ENCODE measurements around the gene CEMP1.

Gene CEMP1

DNA sequence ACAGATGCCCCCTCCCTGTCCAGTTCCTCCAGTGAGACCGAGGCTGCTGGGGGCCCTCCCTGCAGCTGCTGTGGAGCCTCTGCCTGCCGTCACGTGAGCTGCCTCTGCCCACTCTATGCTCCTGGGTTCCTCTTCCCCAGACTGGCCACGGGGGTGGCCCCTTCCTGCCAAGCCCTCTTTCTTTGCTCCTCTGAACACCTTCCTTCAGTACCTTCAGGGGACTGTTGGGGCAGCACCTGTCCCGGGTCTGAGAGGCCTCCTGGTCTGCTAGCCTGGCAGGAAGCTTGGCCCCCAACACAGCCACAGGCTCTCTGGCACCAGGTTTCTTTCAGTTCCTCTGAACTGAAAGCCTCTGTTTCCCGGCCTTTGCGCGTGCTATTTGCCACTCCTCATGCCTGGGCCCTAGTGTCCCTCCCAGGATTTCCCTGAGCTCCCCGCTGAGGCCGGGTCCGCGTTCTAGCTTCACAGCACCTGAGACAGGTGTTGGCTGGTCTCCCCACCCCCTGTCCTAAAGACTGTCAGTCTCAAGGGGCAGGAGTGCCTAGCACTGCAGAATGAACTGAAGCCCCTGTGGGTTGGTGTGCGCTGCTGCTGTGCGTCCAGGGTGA is 24.1 kb downstream of the CEMP1 start:
- no peak for DNase-seq (ENCODE audit: insufficient read length, low spot score)
- FAIRE-seq, result no peak

DNA sequence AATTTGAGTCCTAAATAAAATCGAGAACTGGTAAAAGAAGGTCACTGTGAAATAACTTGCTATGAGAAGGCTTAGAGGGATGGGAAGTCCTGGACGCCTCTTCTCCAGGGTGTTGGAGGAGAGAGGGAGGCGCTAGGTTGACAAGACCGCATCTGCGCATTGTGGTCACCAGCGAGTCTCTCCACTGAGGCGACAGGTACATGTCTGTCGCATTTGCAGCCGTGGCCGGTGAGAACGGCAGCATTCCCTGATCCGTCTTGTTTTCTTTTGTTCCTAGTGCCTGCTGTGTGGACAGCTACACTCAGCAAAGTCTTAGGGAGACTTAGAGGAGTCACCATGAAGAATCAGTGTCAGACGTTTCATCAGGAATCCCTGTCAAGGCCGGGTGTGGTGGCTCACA is 25.5 kb downstream of the CEMP1 start:
- DNase-seq (ENCODE audit: insufficient read length, low spot score) (no peak), FAIRE-seq (no peak)

DNA sequence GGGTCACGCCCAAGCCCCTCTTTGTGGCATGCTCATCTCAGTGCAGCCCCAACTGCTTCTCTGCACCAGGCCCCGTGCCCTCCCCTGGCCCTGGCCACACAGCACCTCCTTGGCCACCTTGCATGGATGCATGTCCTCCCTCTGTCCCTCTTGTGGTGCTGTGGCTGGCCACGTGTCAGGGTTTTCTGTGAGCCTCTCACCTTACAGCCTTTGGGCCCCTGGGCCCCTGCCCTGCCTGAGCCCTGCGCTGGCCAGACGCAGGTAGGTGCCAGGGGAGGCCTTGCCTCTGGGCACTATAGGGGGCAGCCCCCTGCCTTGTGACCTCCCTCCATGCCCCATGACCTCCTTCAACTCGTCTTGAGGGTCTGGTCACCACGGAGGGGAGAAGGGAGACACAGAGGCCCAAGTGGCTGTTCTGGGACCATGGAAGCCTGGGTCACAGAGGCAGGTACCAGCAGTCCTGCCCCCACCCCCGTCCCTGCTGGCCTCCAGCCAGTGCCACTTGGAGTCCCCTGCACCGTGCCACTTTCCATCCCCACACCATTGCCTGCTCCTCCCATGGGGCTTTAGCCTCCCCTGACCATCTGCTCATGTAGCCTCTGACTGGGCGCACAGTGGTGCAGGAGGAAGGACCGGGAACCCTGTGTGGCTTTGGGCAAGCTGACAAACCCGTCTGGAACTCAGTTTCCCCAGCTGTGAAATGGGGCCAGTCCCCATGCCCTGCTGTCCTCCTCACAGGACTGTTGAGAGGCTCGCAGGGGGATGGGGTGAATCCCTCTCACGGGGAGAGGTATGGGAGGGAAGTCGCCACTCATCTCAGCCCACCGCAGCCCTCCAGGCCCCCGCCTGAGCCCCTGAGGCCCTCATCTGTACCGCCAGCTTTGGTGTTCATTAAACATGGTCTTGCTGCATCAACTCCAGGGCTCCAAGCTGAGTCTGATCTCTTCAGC is 29.0 kb downstream of the CEMP1 start:
- FAIRE-seq (no peak), DNase-seq (ENCODE audit: insufficient read length, low spot score) (no peak)

DNA sequence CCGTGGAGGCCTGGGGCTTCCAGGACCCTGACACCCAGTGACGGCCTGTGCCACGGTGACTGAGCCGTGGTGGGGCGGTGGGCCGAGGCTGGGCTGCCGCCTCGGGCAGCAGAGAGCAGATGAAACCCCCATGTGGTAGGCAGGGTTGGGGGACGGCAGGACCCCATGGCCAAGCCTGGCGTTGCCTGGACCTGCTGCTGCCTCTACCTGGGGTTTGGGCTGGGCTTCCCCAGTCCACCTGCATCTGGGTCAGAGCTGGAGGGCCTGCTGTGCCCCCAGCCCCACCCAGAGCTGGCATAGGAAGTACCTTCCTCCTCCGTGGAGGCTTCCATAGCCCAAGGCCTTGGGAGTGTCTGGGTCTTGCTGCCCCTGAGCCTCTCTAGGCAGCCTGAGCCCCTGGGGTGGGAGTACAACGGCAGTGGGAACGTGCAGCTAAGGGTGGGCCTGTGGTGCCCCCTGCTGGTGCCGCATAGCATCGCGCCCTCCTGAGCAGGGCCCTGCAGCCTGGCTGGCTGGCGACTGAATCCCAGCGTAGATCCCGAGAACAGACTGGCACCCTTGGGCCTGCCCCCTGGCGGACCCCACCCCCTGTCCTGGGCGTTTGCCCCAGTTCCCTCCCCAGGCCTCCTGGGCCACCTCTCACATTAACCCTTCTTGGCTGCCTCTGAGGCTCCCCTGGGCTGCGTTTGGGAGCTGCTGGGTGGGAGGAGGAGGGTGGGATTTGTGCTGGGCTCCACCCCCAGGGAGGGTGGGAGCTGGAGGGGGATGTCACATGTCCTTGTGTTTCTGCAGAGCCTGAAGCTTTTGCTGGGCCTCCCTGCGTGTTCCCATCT is 30.1 kb downstream of the CEMP1 start:
- peak; percentile 82 for FAIRE-seq
- DNase-seq (ENCODE audit: insufficient read length, low spot score), result peak; percentile 86

DNA sequence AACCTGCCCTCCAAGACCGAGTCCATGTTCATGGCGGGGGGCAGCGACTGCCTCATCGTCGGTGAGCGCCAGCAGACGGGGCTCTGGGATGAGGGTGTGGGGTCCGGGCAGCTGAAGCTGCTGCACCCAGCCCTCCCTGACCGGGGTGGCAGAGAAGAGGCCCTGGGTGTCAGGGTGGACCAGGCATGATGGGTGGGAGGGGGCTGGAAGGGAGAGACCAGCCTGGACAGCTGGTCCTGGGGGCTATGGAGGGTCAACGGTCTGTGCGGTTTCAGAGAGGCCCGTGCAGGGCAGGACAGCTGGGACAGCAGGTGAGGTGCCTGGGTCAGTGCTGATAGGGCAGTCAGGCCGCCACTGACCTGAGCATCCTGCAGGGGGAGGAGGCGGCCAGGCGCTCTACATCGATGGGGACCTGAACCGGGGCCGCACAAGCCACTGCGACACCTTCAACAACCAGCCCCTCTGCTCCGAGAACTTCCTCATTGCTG is 30.7 kb downstream of the CEMP1 start:
- DNase-seq (ENCODE audit: insufficient read length, low spot score) (no peak), FAIRE-seq (no peak)

DNA sequence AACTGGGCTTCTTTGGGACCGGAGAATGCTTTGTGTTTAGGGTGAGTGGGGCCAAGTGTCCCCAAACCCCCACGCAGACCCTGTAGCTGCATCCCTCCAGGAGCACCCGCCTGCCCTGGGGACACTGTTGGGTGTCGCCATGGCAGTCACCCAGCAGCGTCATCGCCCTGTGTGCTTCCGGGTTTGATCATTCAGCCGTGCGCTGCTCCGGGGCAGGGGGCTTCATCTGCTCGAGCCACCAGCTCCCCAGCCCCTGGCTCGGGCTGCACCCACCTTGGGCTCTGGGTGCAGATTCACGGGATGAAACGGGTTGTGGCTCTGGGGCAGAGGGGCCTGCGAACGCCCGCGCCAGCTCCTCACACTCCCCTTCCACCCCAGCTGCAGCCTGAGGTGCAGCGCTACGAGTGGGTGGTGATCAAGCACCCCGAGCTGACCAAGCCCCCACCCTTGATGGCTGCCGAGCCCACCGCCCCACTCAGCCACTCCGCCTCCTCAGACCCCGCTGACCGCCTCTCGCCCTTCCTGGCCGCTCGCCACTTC is 31.2 kb downstream of the CEMP1 start:
- DNase-seq (ENCODE audit: insufficient read length, low spot score), result no peak
- FAIRE-seq, result no peak

DNA sequence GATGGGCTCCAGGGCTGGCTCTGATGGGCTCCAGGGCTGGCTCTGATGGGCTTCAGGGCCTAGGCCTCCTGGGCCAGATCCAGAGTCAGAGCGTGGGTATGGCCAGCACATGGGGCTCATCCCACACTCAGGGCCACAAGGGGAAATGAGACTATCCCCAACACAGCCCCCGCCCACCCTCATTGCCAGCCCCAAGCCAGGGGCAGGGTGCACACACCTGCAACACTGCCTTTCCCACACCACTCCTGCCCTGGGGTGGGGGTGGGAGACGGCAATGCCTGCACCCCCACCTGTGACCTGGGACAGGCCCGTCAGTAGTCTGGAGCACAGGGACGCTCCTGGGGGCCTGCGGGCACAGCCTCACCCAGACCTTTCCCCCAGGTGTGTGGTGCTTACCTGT is 31.8 kb downstream of the CEMP1 start:
- no peak for FAIRE-seq
- DNase-seq (ENCODE audit: insufficient read length, low spot score), result no peak

DNA sequence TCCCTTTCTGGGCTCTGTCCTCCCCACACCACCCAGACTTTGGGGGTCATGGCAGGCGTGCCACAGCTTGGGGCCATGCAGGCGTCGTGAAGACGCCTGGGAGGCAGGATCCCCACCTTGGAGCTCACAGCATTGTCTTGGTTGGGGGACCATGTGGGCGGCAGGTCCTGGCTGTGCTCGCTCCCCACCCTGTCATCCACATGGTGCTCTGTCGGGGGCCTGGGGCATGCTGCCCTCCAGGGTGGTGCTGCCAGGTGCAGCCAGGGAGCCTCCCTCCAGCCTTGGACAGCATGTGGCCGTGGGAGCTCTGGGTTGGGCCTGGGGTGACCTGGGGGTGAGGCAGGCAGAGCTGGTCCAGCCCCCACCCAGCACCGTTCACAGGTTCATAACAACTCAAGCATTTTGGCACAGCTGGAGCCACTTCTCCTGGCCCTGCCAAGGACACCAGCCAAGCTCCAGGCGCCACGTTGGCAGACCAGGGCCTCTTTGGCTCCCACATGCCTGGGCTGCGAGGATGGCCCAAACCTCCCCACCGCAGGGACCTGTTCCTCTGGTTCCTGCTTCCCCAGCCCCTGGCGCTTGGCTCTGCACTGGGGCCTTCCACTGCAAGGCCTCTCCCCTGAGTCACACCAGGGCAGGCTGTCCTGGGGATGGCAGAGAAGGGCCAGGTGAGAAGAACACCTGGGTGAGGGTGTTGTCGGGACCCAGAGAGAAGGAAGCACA is 32.5 kb downstream of the CEMP1 start:
- no peak for FAIRE-seq
- no peak for DNase-seq (ENCODE audit: insufficient read length, low spot score)

DNA sequence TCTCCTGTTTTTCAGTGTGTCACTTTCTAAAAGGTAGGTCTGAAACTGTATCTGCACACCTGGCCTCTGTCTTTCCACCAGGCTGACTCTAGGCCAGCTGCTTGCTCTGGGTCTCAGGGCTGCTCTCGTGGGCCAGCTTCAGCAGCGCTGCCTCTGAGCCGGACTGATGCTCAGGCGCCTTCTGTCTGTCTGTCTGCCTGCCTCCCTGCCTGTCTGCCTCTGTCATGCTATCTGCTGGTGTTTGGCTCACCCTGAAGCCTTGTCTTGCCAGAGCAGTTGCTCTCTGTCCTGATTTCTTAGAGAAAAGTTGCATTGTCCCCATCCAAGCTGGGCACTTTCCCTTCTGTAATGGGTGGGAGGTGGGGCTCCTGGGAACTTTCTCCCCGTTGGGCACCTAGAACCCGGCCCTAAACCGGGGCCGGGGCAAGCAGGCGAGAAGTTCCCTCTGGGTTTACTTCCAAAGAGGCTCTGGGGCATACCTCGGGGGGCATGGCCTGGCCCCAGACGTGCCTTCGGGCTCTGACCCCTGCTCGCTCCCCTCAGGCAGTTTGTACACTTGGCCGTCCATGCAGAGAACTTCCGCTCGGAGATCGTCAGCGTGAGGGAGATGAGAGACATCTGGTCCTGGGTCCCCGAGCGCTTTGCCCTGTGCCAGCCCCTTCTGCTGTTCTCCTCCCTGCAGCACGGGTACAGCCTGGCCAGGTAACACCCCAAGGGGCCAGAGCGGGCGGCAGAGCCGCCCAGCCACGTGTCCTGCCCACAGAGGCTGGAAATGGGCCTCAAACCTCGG is 33.3 kb downstream of the CEMP1 start:
- DNase-seq (ENCODE audit: insufficient read length, low spot score) (no peak), FAIRE-seq (no peak)

DNA sequence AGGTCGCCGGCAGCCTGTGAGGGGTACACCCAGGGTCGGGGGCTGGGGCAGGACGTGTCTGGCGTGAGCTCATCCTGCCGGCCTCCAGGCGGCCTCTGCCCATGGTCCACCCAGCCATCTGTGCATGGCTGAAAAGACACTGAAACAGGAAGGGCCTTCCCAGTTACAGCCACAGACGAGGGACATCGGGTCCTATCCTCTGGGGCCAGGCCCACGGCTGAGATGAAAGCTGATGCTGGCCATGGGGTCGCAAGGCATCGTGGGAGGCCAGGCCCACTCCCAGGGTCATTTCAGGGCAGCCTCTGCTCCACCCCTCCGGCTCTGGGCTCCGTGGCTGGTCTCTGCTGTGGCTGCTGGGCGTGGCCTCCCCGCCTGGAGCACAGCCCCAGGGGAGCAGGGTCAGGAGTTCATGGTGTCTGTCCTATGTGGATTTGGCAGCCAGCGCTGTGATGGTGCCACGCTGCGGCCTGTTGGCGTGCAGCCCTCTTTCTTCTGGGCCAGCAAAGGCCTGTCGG is 34.0 kb downstream of the CEMP1 start:
- FAIRE-seq (no peak), DNase-seq (ENCODE audit: insufficient read length, low spot score) (no peak)

DNA sequence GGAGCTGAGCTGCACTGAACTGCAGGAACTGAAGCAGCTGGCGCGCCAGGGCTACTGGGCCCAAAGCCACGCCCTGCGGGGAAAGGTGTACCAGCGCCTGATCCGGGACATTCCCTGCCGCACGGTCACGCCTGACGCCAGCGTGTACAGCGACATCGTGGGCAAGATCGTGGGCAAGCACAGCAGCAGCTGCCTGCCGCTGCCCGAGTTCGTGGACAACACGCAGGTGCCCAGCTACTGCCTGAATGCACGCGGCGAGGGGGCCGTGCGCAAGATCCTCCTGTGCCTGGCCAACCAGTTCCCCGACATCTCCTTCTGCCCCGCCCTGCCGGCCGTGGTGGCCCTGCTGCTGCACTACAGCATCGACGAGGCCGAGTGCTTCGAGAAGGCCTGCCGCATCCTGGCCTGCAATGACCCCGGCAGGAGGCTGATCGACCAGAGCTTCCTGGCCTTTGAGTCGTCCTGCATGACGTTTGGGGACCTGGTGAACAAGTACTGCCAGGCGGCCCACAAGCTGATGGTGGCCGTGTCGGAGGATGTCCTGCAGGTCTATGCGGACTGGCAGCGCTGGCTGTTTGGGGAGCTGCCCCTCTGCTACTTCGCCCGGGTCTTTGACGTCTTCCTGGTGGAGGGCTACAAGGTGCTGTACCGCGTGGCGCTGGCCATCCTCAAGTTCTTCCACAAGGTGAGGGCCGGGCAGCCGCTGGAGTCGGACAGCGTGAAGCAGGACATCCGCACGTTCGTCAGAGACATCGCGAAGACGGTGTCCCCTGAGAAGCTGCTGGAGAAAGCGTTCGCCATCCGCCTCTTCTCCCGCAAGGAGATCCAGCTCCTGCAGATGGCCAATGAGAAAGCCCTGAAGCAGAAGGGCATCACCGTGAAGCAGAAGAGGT is 34.7 kb downstream of the CEMP1 start:
- DNase-seq (ENCODE audit: insufficient read length, low spot score) (no peak), FAIRE-seq (no peak)

DNA sequence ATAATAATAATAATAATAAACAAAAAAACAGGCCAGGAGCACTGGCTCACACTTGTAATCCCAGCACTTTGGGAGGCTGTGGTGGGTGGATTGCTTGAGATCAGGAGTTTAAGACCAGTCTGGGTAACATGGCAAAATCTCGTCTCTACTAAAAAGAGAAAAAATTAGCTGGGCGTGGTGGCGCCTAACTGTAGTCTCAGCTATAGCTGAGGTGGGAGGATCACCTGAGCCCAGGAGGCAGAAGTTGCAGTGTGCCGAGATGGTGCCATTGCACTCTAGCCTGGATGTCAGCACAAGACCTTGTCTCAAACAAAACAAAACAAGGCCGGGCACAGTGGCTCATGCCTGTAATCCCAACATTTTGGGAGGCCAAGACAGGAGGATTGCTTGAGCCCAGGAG is 36.2 kb downstream of the CEMP1 start:
- FAIRE-seq, result no peak

DNA sequence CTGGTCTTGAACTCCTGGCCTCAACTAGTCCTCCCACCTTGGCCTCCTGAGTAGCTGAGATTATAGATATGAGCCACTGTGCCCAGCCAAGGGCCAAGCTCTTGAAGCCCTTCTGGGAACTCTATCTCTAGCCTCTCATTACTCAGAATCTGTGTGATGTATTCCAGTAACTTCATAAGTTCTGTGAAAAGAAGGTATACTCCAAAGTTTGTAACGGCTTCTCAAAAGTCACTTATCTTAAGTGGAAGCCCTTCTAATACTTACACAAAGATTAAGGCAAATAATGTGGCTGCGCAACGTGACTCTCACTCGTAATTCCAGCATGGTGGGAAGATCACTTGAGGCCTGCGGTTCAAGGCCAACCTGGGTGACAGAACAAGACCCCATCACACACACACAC is 36.6 kb downstream of the CEMP1 start:
- FAIRE-seq (no peak), DNase-seq (ENCODE audit: insufficient read length, low spot score) (no peak)

More for the DNA sequence above, 36.2 kb downstream of the CEMP1 start:
- DNase-seq (ENCODE audit: insufficient read length, low spot score), result no peak

DNA sequence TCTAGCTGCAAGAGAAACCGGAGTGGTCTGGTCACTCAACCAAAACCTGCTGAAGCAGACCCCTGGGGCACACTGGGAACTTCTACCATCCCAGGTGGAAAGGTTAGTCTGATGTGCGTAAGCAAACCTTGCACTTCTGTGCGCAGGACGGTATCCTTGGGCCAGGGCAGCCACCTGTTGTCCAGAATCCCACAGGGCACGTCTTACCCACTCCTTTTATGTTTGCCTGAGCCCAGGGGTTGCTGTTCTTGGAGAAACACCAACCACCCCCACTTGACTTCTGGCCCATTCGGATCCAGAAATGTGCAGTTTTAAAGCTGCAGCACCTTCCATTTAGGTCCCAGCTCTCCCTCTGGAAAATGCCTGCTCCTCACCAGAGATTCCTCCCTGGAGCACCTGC is 37.6 kb downstream of the CEMP1 start:
- DNase-seq (ENCODE audit: insufficient read length, low spot score) (no peak), FAIRE-seq (no peak)

DNA sequence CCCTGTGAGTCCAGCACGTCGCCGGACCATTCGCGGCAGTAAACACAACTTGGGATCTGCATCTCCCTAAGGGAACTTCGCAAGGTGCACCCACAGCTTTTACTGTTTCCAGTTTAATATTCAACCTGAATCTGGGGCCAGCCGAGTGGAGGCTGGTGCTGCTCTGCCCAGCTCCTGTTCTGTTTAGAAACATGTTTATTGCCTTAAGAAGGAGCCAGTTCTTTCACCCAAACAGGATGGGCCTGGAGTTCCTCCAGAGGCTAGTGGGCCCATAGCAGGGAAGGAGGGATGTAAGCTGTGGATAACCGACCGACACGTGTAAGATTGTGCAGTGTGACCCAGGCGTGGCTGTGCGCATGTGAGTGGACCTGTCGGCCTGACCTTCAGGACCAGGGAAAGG is 38.9 kb downstream of the CEMP1 start:
- DNase-seq (ENCODE audit: insufficient read length, low spot score) (no peak), FAIRE-seq (no peak)

DNA sequence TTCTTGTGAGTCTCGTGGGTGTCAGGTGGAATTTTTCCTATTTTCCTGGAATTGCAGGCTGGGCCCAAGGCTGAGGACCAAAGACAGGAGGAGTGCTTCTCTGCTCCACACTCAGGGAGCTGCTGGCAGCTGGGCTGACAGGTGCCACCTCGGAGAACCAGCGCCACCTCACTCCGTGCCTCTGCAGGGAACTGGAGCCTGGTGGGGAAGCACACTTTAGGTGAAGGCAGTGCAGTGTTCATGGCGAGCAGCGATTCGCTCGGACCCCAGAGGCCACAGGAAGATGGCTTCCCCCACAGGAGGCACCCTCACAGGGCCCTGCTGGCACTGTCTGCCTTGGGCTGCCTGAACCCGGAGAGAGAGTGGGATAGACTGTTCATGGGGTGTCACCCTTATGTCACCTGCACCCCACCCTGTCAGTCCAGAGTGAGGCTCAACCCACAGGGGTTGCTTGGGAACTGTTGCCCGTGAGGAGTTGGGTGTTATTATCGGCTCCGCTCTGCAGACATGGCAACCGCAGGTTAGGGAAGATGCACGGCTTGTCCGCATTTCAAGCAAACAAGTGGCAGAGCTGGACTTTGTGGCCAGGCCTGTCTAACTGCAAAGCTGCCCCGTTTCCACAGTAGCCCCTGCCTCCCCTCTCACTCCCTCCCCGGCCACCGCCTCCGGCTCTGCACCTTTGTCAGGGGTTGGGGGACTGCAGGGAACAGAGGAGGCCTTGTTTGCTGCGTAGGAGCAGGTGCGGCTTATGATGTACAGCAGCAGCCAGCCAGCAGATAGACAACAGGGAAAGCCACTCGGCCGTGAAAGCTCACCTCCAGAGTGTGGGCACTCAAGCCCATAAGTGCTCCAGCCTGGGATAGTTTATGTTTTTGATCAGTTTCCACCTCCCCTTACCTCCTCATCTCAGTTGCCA is 40.8 kb downstream of the CEMP1 start:
- FAIRE-seq (no peak), DNase-seq (ENCODE audit: insufficient read length, low spot score) (no peak)

DNA sequence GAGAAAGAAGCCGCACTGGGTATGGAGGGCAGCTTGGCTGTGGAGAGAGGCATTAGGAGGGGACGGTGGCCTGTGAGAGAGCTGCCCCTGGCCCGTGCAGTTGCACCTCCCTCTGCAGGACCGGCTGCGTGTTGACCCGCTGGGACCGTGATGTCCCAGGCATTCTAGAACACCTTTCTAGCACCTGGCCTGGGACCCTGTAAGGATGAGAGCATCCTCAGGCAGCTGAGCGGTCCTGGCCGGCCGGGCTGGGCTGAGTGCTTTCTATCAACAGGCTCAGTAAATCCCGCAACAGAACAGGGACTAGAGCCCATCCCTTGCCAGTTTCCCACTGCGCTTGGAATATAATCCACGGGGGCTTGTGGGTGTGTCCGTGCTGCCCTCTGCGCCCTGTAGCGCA is 41.6 kb downstream of the CEMP1 start:
- no peak for DNase-seq (ENCODE audit: insufficient read length, low spot score)
- no peak for FAIRE-seq
